Activated CD4-positive, alpha-beta T cell treated with anti-CD3 and anti-CD28 coated beads for 36 hours (primary cell): ENCODE measurements around the gene TRIM71. TPM values are rescaled to one million over a fixed set of nuclear protein-coding genes. Genes with fewer than 3 reads are reported as not detected.
A peak's percentile ranks its signal among the peaks of the same experiment; 100 is the strongest.

ENCODE experiments used
- ATAC-seq: fragments of 200-7000 bp; cut with Tn5 transposase; one replicate; pipeline ENCODE4 v1.10.0; 2021; ENCODE audit warnings: mild to moderate bottlenecking, moderate library complexity
- CTCF ChIA-PET: fragments of 350-600 bp; sonication (Branson Sonifier 250); formaldehyde crosslinking; loops from one replicate; lab custom pipeline; 2021; ENCODE audit warnings: antibody characterized with exemption; lab: Charles Lee
- POLR2A ChIA-PET: fragments of 350-600 bp; sonication (Branson Sonifier 250); formaldehyde crosslinking; loops from one replicate; lab custom pipeline; 2021; ENCODE audit warnings: antibody characterized with exemption, inconsistent platforms; lab: Charles Lee
- DNase-seq: peaks from one replicate; pipeline ENCODE4 v3.0.0-alpha.2; 2020
- H3K27ac Mint-ChIP-seq: one replicate; pipeline ENCODE4 v1.8.0; 2021; ENCODE audit warnings: mixed read lengths
- H3K27me3 Mint-ChIP-seq: one replicate; pipeline ENCODE4 v1.8.0; 2021; ENCODE audit warnings: mixed read lengths
- H3K36me3 Mint-ChIP-seq: one replicate; pipeline ENCODE4 v1.8.0; 2021; ENCODE audit warnings: low read depth, mixed read lengths
- H3K4me1 Mint-ChIP-seq: one replicate; pipeline ENCODE4 v1.8.0; 2021; ENCODE audit warnings: mixed read lengths
- H3K4me3 Mint-ChIP-seq: one replicate; pipeline ENCODE4 v1.8.0; 2021; ENCODE audit warnings: mild to moderate bottlenecking, moderate library complexity, mixed read lengths
- H3K9me3 Mint-ChIP-seq: one replicate; pipeline ENCODE4 v1.8.0; 2021; ENCODE audit warnings: low read depth, mixed read lengths
- intact Hi-C, 2 experiments: fragments of 100-400 bp; cut with DNase I in 1 of 2; cut with micrococcal nuclease in 1 of 2; formaldehyde crosslinking; loops; one replicate each; pipeline versions ENCODE4 v1.14.2 to v1.15.1; 2022 to 2024; cut with DNase I, micrococcal nuclease
- total RNA-seq, 2 experiments: library from RNA; stranded (reverse); gene quantifications; one replicate each; pipeline ENCODE4 v1.2.3, GENCODE V29; 2021

TRIM71 gene
- total RNA-seq, 2 experiments from 2014 or later = 0.02 to 0.04 TPM

DNA sequence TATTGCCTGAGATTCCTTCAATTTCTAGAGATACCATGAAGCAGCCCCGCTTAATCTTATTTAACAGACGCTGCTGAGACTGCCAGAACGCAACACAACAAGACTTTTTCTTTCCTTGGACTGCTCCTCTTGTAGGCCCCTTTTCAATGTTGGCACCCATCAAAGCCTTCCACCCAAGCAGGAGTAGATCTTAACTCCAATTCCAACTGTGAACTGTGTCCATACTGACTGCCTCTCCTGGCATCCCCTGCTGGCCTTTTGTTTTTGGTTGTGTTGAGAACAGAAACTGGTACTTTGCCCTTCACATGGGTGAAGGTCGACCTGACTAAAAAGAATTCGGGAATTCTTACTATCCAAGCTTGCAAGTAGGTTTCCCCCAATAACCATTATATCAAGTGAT is 50.2 kb downstream of the TRIM71 start:
- Mint-ChIP-seq H3K27ac (no peak overlapping the region), H3K36me3 (no peaks in the 10 kb centered on the region), H3K4me3 (no peak overlapping the region), H3K27me3 (peaks cover 4% of the 10 kb centered on the region), H3K9me3 (no peaks in the 10 kb centered on the region), H3K4me1 (peaks cover 2% of the 10 kb centered on the region)
- POLR2A ChIA-PET = no interaction called here
- CTCF ChIA-PET = no interaction called here
- ATAC-seq (no peak), DNase-seq (no peak)
- intact Hi-C loops = no loop called here

DNA sequence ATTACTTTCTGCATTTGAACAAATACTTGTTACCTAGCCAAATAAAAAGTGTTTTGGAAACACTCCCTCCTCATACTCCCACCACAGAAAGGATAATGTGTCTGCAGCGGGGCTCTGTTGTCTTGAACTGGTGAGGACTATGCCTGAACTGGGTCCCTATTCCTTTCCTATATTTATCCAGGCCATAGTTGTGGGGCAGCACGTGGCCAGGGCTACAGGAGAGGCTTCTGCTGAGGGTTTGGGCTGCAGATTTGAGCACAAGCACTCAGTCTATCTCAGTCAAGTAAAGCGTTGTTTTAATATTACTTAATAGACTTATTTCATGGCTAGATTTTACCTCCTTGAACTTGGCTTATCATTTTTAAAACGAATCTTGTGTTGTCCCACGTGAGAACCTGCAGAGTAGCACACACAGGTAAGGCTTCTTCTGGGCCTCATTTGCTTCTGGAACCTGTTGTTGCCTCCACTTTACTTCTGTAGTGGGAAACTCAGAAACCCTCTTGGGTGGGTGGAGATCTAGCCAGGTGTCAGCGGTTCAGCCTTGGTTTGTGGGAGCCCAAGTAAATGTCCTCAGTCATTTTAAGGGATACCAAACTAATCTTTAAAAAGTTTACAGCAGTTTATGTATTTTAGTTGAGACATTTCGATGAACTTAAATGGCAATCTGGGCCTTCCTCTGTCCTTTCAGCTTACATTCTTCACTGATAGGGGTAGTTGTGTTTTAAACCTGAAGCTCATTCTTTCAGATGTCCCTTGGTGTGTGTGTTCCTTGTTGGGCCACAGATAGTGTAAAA is 51.1 kb downstream of the TRIM71 start:
- ChIA-PET CTCF (no interaction called here), POLR2A (no interaction called here)
- H3K4me3 Mint-ChIP-seq = no peak overlapping the region
- H3K9me3 Mint-ChIP-seq = no peaks in the 10 kb centered on the region
- DNase-seq (no peak), ATAC-seq (no peak)
- intact Hi-C loops = no loop called here
- peaks cover 2% of the 10 kb centered on the region for H3K4me1 Mint-ChIP-seq
- H3K27ac Mint-ChIP-seq = no peak overlapping the region
- H3K27me3 Mint-ChIP-seq = peaks cover 4% of the 10 kb centered on the region
- no peaks in the 10 kb centered on the region for H3K36me3 Mint-ChIP-seq

DNA sequence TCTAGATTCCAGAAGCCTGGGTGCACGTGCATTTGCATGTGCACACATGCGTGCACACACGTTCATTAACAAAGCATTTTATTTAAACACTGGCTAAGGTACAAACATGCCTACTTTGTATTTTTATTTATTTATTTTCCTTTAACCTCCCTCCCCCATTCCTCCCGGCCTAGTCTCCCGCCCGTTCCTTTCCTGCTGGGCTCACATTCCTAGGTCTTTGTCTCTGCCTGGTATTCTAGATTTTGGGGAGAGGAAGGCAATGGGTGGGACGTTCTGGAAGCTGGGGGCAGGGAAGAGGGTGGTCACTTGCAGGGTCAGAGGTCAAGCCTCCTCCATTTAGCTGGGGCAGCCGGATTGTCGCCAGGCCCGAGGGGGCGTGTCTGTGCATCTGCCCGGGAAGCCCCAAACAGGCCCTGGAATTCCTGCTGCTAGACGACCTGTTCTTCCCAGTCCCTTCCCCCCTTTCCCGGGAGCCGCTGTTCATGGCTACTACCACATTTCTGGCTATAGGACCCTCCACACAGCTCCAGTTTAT is 51.8 kb downstream of the TRIM71 start:
- no peaks in the 10 kb centered on the region for H3K9me3 Mint-ChIP-seq
- peaks cover 2% of the 10 kb centered on the region for H3K4me1 Mint-ChIP-seq
- ChIA-PET CTCF (interaction anchor here (0.7 kb wide), 1 partner anchor 9 kb away, joined by 4 read pairs; no protein-coding TSS in a partner anchor), POLR2A (no interaction called here)
- no peak for DNase-seq
- intact Hi-C loops = no loop called here
- H3K4me3 Mint-ChIP-seq = no peak overlapping the region
- H3K36me3 Mint-ChIP-seq = no peaks in the 10 kb centered on the region
- peaks cover 4% of the 10 kb centered on the region for H3K27me3 Mint-ChIP-seq
- no peak for ATAC-seq
- H3K27ac Mint-ChIP-seq = no peak overlapping the region

DNA sequence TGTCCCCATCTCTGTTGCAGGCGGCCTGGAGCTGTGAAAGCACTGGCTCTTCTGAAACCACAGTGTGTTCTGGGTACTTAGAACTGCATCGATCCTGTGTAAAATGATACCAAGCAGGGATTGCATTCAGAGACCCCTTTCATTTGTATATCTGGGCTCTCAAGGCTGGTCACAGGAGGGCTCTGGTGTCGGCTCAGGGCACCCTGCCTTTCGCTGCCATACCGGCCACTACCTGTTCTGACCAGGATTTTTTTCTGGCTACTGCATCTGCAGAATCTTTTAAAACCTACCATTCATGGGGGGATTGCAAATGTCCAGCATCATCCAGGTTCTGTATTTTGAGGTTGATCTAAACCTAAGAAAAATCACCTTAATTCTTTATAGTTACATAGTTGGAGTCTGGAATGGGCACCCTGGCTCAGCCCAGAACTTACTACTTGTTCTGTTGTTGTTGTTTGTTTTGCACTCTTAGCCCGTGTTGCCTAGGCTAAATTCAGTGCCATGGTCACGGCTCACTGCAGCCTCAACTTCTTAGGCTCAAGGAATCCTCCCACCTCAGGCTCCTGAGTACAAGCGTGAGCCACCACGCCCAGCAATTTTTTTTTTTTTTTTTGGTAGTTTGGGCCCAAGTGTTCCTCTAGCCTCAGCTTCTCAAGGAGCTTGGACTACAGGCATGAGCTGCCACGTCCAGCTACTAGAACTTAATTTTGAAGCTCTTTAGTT is 52.7 kb downstream of the TRIM71 start:
- CTCF ChIA-PET = interaction anchor here (0.6 kb wide), 1 partner anchor 597 kb away, joined by 3 read pairs; no protein-coding TSS in a partner anchor
- Mint-ChIP-seq H3K27me3 (peaks cover 4% of the 10 kb centered on the region), H3K36me3 (no peaks in the 10 kb centered on the region), H3K9me3 (no peaks in the 10 kb centered on the region), H3K4me3 (no peak overlapping the region), H3K27ac (no peak overlapping the region), H3K4me1 (no peaks in the 10 kb centered on the region)
- DNase-seq = no peak
- intact Hi-C loops = no loop called here
- POLR2A ChIA-PET = no interaction called here
- no peak for ATAC-seq

DNA sequence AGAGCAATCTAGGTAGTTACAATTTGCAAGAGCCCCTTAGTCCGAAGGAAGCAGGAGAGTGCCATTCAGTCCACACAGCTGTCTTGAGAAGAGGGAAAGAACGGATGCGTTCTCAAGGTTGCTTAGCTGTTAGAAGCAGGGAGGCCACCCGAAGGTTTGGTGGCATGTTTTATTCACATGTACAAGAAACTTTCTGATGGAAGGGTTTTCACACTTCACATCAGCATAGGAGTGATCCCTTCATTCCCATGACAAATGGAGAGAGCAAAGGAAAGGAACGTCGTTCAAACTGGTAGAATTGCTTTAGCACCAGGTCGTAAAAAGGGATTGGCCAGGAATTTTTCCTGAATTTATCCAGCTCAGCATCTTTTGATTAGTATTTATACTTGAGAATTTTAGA is 53.5 kb downstream of the TRIM71 start:
- Mint-ChIP-seq H3K4me1 (peaks cover 4% of the 10 kb centered on the region), H3K9me3 (no peaks in the 10 kb centered on the region), H3K27me3 (peaks cover 4% of the 10 kb centered on the region), H3K4me3 (no peak overlapping the region), H3K36me3 (no peaks in the 10 kb centered on the region), H3K27ac (no peak overlapping the region)
- no peak for ATAC-seq
- intact Hi-C loops = no loop called here
- CTCF ChIA-PET = interaction anchor here (0.6 kb wide), 1 partner anchor 136 kb away, joined by 5 read pairs; no protein-coding TSS in a partner anchor
- POLR2A ChIA-PET = no interaction called here
- DNase-seq = no peak

DNA sequence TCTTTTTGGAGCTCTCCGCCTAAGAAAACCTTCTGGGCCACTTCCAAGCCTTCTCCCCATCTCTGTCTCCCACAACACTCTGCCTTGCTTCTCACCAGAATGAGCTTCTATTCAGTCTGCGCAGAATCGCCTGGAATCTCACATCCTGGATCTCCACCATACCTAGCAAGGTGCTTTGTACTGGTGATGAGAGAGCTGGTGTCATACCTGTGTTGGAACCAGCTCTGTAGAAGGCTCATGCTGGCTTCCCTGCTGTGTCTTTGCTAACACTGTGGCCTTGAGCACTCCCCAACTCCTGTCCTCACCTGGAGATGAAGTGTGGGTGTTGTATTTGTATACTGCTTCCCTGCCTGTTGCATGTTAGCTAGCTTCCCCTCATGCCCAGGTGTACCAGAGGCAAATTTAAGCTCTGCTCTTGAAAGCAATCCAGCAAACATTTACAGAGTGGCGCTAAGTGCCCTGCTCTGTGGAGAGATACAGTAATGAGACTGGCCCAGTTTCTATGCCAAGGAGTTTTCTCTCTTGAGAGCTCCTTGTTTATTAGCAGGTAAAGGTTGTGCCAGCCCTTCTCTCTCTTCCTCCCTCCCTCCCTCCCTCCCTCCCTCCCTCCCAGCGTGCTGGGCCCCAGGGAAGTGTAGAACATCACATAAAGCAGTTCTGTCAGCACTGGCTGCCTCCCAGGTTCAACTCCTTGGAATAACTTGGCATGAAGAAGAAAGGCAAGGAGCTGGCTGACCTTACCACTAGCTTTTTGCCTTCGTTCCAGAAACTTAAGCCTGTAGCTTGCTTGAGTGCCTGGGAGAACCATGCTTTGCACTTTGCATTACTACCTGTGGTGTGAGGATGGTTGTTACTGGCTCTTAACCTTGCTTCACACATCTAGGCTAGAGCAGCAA is 54.9 kb downstream of the TRIM71 start:
- ChIA-PET CTCF (interaction anchor here (0.6 to 1.3 kb wide), 3 partner anchors 21 to 31 kb away, joined by 3 to 5 read pairs (median 3); no protein-coding TSS in a partner anchor), POLR2A (interaction anchor here (0.5 kb wide), 1 partner anchor 293 kb away, joined by 5 read pairs; no protein-coding TSS in a partner anchor)
- Mint-ChIP-seq H3K4me1 (peaks cover 4% of the 10 kb centered on the region), H3K4me3 (no peak overlapping the region), H3K27ac (no peak overlapping the region), H3K36me3 (no peaks in the 10 kb centered on the region), H3K27me3 (peaks cover 13% of the 10 kb centered on the region), H3K9me3 (no peaks in the 10 kb centered on the region)
- DNase-seq (no peak), ATAC-seq (no peak)
- intact Hi-C loops = no loop called here

DNA sequence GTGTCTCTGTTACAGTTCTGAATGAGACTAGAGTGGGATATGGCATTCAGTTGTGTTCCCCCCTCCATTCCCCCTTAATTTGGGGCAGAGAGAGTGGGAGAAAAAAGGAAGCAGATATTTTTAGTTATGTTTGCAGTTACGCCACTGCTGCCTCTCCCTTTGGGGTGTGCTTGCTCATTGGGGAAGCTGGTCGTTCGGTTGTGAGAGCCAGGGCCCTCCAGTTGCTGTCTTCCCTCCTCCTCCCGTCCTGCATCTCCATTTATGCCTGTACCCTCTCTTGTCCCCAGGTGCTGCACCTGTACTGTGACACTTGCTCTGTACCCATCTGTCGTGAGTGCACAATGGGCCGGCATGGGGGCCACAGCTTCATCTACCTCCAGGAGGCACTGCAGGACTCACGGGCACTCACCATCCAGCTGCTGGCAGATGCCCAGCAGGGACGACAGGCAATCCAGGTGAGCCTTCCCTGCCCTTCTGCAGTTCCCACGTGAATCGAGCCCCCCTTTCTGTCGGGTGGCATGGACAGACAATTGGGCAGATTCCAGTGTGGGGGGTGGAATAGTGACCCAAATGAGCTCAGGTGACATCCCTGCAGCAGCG is 55.8 kb downstream of the TRIM71 start:
- POLR2A ChIA-PET = no interaction called here
- Mint-ChIP-seq H3K4me3 (no peak overlapping the region), H3K27ac (no peak overlapping the region), H3K27me3 (peaks cover 14% of the 10 kb centered on the region), H3K36me3 (no peaks in the 10 kb centered on the region), H3K9me3 (no peaks in the 10 kb centered on the region), H3K4me1 (peaks cover 4% of the 10 kb centered on the region)
- DNase-seq (no peak), ATAC-seq (no peak)
- intact Hi-C loops = no loop called here
- CTCF ChIA-PET = interaction anchor here (0.5 to 1.3 kb wide), 3 partner anchors 9 to 30 kb away, joined by 3 read pairs; no protein-coding TSS in a partner anchor

DNA sequence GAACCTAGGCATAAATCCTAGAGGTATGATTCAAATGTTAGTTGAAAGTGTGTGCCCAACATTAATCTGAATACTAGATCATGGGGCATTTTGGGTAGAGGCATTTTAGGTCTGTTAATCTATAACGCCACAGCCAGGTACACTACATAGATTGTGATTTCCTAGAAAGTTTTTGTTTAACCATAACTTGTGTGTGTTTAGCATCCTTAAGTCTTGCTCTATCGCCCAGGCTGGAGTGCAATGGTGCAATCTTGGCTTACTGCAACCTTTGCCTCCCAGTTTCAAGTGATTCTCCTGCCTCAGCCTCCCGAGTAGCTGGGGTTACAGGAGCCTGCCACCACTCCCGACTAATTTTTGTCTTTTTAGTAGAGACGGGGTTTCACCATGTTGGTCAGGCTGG is 59.1 kb downstream of the TRIM71 start:
- H3K4me1 Mint-ChIP-seq = peaks cover 5% of the 10 kb centered on the region
- H3K27me3 Mint-ChIP-seq = peaks cover 25% of the 10 kb centered on the region
- ChIA-PET POLR2A (no interaction called here), CTCF (interaction anchor here (1.6 kb wide), 1 partner anchor 26 kb away, joined by 4 read pairs; no protein-coding TSS in a partner anchor)
- no peaks in the 10 kb centered on the region for H3K36me3 Mint-ChIP-seq
- no peak overlapping the region for H3K27ac Mint-ChIP-seq
- intact Hi-C loops = no loop called here
- no peak overlapping the region for H3K4me3 Mint-ChIP-seq
- ATAC-seq (no peak), DNase-seq (no peak)
- H3K9me3 Mint-ChIP-seq = no peaks in the 10 kb centered on the region

DNA sequence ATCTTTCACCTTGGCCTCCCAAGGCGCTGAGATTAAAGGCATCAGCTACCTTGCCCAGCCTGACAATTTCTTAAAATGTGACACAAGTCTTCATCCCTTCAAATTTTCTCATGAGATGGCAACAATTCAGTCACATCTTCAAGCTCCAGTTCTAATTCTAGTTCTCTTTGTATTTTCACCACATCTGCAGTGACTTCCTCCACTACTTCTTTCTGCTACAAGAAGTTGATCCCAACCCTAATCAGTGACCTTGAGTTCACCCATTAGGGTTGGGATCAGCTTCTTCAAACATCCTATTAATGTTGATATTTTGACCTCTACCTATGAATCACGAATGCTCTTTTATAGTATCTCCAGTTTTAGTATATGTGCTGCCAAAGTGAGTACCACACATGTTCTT is 59.8 kb downstream of the TRIM71 start:
- ChIA-PET CTCF (interaction anchor here (1.6 kb wide), 1 partner anchor 26 kb away, joined by 4 read pairs; no protein-coding TSS in a partner anchor), POLR2A (no interaction called here)
- intact Hi-C loops = no loop called here
- no peaks in the 10 kb centered on the region for H3K9me3 Mint-ChIP-seq
- ATAC-seq = no peak
- no peak overlapping the region for H3K4me3 Mint-ChIP-seq
- DNase-seq = no peak
- H3K4me1 Mint-ChIP-seq = peaks cover 7% of the 10 kb centered on the region
- H3K27ac Mint-ChIP-seq = peak overlapping the region; percentile 8
- peaks cover 25% of the 10 kb centered on the region for H3K27me3 Mint-ChIP-seq
- no peaks in the 10 kb centered on the region for H3K36me3 Mint-ChIP-seq

DNA sequence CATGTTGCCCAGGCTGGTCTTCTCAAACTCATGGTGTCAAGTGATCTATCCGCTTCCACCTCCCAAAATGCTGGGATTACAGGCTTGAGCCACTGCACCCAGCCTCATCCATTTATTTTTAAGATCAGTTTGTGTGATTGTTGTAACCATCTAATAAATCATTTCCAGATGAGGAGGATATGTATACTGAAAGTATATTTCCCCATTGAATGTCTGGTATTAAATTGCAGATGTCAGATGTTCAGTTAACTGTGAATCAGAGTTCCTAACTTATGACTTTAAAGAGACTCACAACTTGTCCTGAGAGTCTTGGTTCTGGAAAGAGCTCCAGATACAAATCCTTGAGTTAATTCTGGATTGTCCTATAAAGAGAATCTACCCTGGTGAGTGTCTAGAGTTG is 62.4 kb downstream of the TRIM71 start:
- peaks cover 16% of the 10 kb centered on the region for H3K4me1 Mint-ChIP-seq
- CTCF ChIA-PET = no interaction called here

More for the DNA sequence above, 62.4 kb downstream of the TRIM71 start:
- POLR2A ChIA-PET = no interaction called here
- Mint-ChIP-seq H3K4me3 (no peak overlapping the region), H3K27me3 (peaks cover 30% of the 10 kb centered on the region), H3K9me3 (no peaks in the 10 kb centered on the region), H3K27ac (no peak overlapping the region), H3K36me3 (no peaks in the 10 kb centered on the region)
- no peak for ATAC-seq
- intact Hi-C loops = no loop called here
- no peak for DNase-seq
